H7 (cell line): Measurements from ENCODE around the gene PLEKHM1. TPM values are rescaled to one million over a fixed set of nuclear protein-coding genes. Genes with fewer than 3 reads are reported as not detected.

ENCODE experiments used
- DNase-seq: peaks from one replicate; pipeline ENCODE4 v3.0.0; 2012
- H3K27me3 ChIP-seq: 2 replicates; pipeline ENCODE4 v1.6.0; 2011; ENCODE audit warnings: mild to moderate bottlenecking, low read length; ENCODE audit not compliant: control insufficient read depth, insufficient read depth
- H3K36me3 ChIP-seq: replicated peaks from 2 replicates; pipeline ENCODE4 v1.5.1; 2011; ENCODE audit warnings: low read length; ENCODE audit not compliant: control insufficient read depth, insufficient read depth
- H3K4me3 ChIP-seq: 2 replicates; pipeline ENCODE4 v1.5.1; 2011; ENCODE audit warnings: low read depth, mild to moderate bottlenecking, control low read depth, low read length, moderate library complexity; ENCODE audit not compliant: insufficient read depth
- total RNA-seq: library from RNA; depleted of rRNA; stranded (reverse); fragments of >200 nt; shearing (Covaris generic); gene quantifications from 2 replicates; pipeline ENCODE4 v1.2.3, GENCODE V29; 2014

The PLEKHM1 gene
- total RNA-seq, 1 experiment from 2014 or later: 5.8 TPM

DNA sequence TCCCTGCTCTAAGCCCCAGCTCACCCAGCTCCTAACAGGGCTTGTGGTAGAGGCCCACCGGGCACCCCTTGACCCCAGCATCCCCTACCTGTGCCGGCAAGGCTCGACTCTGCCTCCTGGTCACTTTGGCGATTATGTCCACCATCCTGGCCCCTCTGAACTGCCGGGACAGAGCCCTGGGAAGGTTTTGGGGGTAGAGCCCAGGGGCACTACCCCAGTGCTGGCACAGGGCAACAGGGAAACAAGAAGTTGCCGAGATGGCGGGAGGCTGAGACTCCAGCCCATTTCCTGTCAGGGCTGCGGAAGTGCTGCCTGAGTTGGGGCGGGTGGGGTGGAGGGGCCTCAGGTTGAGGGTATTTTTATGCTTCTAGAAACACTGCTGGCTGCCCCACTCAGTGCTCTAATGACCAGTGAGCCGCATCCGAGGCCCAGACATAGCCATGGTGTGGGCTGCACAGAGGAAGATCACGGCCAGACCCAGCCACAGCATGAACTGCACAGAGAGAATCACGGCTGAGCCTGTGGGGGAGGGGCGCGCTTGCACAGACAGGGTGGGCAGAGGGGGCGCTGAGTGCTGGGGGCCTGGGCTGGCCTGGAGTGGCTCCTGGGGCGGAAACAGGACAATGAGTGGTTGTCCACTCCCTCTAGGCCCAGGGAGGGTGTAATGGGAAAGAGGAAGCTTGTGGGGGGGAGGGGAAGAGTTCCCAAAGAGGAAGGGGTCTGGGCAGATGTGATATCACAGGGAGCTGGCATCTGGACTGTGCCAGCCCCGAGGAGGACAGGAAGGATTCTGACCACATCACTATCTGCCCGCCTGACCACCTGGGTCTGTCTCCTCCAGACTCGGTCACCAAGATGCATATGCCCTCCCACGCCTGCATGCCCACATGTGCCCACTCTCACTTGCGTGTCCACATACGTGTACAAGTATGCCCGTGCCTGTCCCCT, 80.1 kb downstream of the PLEKHM1 start:
- H3K27me3 ChIP-seq: no peaks in the 10 kb centered on the region
- no peaks in the 10 kb centered on the region for H3K36me3 ChIP-seq
- H3K4me3 ChIP-seq: no peak overlapping the region
- peak; percentile 59 for DNase-seq

DNA sequence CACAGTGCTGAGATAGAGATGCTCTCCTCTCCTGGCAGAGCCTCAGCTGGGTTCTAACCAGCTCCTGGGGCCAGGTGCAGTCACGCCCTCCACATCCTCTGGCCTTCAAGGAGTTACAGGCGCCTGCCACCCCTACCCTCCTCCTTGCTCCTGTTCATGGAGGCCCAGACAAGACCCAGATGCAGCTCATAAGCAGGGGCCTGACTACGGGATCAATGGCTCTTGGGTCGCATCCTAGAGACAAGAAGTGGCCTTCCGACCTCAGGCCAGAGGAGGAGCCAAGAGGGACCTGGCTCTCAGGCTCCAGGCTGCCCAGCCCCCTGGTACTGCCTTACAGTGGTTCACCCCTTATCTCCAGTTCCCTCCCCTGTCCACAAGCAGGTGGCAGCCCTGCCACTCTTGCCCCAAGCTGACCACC, 80.9 kb downstream of the PLEKHM1 start:
- Histone ChIP-seq H3K36me3 (peaks cover under 1% of the 10 kb centered on the region; the same call in 1 of the 2 replicates), H3K4me3 (no peak overlapping the region), H3K27me3 (no peaks in the 10 kb centered on the region)
- DNase-seq: peak; percentile 37

DNA sequence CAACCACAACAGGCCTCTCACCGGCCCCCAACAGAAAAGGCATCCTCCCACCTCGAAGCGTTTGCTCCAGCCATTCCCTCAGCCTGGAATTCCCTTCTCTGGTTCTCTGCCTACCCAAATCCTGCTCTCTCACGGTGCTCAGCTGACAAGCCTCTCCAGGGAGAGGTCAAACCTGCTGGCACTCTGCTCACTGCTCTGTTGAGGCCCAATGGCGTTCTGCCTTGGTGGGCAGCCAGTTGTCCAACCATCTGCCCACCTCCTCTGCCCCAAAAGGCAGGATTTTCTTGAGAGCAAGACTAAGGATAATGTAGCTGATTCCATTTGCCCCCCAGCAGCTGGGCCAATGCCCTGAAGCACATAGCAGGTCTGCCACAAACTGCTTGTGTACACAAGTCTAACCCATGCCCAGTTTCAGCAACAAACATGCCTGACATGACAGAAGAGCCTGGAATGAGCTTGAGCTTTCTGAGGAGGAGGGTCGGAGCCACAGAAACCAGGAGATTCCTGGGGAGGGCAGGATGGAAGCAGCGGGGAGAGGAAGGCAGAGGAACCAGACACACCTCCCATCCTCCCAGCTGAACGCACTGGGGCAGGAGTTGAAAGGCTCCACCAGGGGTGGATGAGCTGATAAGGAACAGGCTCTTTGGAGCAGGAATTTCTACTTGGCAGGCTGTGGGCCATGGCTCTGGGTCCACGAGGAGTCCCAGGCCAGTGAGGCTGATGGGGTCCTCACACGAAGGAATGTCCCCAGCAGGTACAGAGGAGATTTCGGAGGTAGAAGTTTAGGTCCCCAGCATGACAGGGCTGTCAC, 81.7 kb downstream of the PLEKHM1 start:
- no peak overlapping the region for H3K4me3 ChIP-seq
- no peaks in the 10 kb centered on the region for H3K27me3 ChIP-seq
- DNase-seq: peak; percentile 53
- peaks cover 1% of the 10 kb centered on the region; the same call in 1 of the 2 replicates for H3K36me3 ChIP-seq

DNA sequence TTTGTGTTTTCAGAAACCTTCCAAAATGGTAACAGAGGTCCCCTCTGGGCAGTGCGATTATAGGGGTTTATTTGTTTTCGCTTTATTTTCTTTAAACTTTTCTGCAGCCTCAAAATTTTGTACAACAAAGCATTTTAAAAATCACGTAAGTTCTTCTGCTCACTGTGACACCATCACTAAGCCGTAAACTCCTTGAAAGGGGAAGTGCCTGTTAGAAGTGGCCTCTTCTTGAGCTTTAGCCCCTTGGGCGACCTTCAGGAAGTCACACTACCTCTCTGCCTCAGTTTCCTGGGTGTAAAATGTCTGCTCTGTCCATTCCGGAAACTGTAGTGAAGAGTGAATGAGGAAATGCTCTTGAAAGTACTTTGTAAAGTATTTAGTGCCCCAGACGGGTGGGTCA, 84.4 kb downstream of the PLEKHM1 start:
- no peaks in the 10 kb centered on the region for H3K27me3 ChIP-seq
- peaks cover 1% of the 10 kb centered on the region; the same call in 1 of the 2 replicates for H3K36me3 ChIP-seq
- no peak for DNase-seq
- H3K4me3 ChIP-seq: peak overlapping the region; percentile 52

DNA sequence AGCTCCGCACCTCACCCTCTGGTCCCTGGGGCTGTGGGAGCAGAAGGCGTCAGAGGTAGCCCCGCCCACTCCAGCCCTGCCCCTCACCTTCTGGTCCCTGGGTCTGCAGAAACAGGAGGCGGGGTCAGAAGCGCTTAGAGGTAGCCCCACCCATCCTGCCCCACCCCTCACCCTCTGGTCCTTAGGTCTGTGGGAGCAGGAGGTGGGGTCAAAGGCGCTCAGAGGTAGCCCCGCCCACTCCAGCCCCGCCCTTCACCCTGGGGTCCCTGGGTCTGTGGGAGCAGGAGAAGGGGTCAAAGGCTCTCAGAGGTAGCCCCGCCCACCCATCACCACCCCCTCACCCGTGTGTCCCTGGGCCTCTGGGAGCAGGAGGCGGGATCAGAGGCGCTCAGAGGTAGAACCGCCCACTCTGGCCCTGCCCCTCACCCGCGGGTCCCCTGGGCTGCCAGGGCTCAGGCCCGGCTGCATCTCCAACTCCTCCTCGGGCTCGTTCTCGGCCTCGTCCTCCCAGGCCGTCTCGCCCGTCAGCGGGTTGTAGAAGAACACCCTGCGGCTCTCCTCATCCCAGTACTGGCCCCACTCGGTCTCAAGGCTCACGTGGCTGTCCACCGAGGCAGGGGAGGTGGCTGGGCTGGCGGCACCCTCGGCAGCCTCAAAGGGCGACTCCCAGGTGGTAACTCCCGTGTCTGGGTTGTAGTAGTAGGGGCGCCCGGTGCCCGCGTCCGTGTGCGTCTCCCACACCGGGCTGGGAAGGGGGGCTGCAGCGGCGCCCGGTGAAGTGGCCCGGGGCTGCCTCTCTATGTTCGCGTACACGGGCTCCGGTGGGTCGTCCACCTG, 85.1 kb downstream of the PLEKHM1 start:
- Histone ChIP-seq H3K27me3 (no peaks in the 10 kb centered on the region), H3K36me3 (peaks cover 1% of the 10 kb centered on the region; the same call in 1 of the 2 replicates), H3K4me3 (peak overlapping the region; percentile 52)
- DNase-seq: peak; percentile 99

GRCh38 chr17:45404870-45405249, 85.7 kb downstream of the PLEKHM1 start:
- Histone ChIP-seq H3K4me3 (no peak overlapping the region), H3K27me3 (no peaks in the 10 kb centered on the region), H3K36me3 (peaks cover 1% of the 10 kb centered on the region; the same call in 1 of the 2 replicates)
- no peak for DNase-seq

DNA sequence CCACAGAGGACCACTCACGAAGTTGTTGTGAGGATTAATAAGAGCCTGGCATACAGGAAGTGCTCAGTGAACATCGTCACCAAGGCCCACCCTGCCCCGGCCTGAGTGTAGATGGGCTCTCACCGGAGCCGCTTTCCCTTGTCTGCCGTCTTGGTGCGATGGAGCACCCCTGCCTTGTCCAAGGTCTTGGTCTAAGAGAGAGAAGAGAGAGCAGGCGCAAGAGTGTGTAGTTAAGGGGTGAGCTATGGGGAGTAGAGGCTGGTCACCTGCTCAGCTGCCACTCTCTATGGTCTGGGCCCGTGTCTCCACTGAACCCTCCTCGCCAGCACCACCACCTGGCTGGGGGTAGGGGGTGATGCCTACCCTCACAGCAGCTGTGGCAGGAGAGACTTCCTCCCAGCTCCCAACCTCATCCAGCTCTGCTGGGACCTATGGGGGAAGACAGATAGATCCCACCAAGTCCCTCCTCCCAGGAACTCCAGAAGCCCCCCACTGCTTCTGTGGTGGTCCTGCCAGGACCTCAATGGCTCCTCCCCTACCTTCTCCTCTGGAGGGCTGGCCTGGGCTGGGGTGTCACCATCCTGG, 86.5 kb downstream of the PLEKHM1 start:
- peaks cover 1% of the 10 kb centered on the region; the same call in 1 of the 2 replicates for H3K36me3 ChIP-seq
- H3K27me3 ChIP-seq: no peaks in the 10 kb centered on the region
- no peak overlapping the region for H3K4me3 ChIP-seq
- peak; percentile 52 for DNase-seq

- DNase-seq: no peak
- H3K36me3 ChIP-seq: peaks cover 3% of the 10 kb centered on the region; the same call in 1 of the 2 replicates
- H3K4me3 ChIP-seq: no peak overlapping the region
- H3K27me3 ChIP-seq: no peaks in the 10 kb centered on the region
These were observed 87.6 kb downstream of the PLEKHM1 start for GRCh38 chr17:45402916-45403315.

GRCh38 chr17:45398800-45399199, 91.7 kb downstream of the PLEKHM1 start:
- H3K4me3 ChIP-seq: no peak overlapping the region
- no peaks in the 10 kb centered on the region; the same call in 1 of the 2 replicates for H3K27me3 ChIP-seq
- H3K36me3 ChIP-seq: peaks cover 1% of the 10 kb centered on the region; the same call in 1 of the 2 replicates
- peak; percentile 65 for DNase-seq

GRCh38 chr17:45397796-45398195, 92.7 kb downstream of the PLEKHM1 start:
- peaks cover 1% of the 10 kb centered on the region; the same call in 1 of the 2 replicates for H3K36me3 ChIP-seq
- H3K4me3 ChIP-seq: no peak overlapping the region
- no peaks in the 10 kb centered on the region; the same call in 1 of the 2 replicates for H3K27me3 ChIP-seq
- DNase-seq: no peak

- Histone ChIP-seq H3K4me3 (no peak overlapping the region), H3K27me3 (no peaks in the 10 kb centered on the region; the same call in 1 of the 2 replicates), H3K36me3 (peaks cover 1% of the 10 kb centered on the region; the same call in 1 of the 2 replicates)
- peak; percentile 80 for DNase-seq
These were observed 93.9 kb downstream of the PLEKHM1 start for GRCh38 chr17:45396496-45397205.

DNA sequence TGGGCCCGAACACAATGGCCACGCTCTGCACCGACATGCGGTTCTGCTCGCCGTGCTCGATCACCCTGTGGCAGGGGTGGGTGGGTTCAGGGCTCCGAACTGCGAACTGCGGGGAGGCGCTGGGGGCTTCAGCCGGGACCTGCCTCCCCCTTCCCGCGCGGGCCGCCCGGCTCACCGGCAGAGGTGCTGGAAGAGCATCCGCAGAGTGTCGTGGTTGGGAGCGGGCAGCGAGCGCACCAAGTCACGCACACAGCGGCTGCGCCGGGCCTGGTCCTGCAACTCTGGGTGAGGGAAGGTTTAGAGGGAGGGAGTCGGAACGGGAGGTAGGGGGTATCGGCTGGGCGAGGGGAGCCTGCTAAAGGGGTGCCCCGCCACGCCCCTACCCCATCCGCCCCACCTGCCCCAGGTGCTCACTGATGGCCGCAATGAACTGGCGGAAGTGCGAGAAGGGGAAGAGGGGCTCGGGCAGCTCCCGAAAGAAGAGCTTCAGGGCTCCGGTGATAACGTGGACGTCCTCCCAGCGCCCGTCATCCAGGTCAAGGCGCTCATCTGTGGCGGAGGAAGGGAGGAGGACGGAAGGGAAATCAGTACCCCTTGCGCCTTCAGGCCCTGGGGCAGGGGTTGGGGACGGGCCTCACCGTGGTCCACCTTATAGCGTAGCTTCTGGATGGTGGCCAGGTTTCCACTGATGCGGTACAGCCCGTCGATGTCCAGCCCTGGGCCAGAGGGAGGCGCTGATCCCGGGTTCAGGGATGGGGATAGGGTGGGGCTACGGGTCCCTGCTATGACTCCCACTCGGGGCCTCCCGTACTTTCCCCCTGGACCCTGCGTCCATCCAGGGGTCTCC, 94.7 kb downstream of the PLEKHM1 start:
- H3K27me3 ChIP-seq: no peaks in the 10 kb centered on the region; the same call in 1 of the 2 replicates
- no peak overlapping the region for H3K4me3 ChIP-seq
- H3K36me3 ChIP-seq: peaks cover 1% of the 10 kb centered on the region; the same call in 1 of the 2 replicates
- peak; percentile 63 for DNase-seq
